ENCODE data around the gene AP1G2.

Gene AP1G2

DNA sequence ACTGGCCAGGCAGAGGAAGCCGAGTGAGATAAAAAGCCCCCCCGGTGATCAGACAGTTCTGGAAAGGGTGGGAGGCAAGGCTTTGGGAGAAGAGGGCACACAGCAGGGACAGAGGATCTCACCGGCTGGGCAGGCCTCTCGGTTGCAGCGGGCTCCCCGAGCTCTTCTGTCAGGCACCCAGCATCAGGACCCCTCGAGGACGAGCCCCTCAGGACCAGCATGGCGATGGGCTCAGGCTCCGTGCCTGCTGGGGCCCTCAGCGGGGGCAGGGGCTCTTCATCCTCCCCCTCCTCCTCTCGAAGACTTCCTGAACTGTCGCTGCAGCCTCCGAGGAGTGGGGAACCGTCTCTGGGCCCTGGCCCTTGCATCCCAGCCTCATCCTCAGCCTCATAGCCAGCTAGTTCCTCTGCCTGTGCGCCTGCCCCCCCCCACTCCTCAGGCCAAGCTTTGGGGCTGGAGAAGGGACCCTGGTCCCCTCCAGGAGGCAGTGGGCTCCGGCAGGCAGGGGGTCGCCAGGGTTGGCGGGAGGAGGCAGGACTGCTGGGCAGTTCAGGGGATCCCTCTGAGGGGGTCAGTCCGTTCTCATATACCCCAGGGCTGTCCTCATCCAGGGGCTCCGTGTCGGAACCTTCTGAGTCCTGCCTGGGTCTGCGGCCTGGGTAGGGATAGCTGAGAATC lies 3.4 kb upstream of the AP1G2 start:
- DNase-seq = no peak

DNA sequence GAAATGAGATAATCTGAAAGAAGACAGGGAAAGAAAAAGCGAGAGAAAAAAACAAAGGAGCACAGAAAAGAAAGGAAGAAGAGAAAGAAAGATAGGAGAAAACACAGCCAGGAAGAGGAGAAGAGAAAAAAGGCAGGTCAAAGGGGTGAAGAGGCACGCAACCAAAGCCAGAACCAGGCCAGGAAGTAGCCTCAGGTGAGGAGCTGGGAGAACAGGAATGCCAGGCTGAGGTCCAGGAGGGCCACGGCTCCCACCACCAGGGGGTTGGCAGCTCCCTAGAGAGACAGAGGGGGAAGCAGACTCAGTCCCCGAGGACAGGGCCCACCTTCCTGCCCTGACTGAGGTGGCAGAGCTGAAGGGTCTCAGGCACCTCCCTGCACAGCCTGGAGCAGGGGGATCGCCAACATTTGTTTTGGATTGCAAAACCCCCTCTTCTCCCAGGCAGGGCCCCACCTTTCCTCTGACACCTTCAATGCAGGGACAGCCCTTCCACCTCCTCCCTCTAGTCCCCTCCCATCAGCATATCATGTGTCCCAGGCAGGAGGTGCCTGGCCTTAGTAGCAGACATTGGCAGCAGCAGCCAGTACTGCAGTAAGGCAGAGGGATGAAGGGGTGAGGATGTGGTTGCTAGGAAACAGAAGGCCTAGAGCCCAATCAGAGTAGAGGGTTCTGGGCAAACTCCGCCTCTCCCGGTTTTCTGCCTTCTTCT lies 2.0 kb upstream of the AP1G2 start:
- peak in 3 of 14 donors; percentile 39 to 91 (median 53) for DNase-seq

DNA sequence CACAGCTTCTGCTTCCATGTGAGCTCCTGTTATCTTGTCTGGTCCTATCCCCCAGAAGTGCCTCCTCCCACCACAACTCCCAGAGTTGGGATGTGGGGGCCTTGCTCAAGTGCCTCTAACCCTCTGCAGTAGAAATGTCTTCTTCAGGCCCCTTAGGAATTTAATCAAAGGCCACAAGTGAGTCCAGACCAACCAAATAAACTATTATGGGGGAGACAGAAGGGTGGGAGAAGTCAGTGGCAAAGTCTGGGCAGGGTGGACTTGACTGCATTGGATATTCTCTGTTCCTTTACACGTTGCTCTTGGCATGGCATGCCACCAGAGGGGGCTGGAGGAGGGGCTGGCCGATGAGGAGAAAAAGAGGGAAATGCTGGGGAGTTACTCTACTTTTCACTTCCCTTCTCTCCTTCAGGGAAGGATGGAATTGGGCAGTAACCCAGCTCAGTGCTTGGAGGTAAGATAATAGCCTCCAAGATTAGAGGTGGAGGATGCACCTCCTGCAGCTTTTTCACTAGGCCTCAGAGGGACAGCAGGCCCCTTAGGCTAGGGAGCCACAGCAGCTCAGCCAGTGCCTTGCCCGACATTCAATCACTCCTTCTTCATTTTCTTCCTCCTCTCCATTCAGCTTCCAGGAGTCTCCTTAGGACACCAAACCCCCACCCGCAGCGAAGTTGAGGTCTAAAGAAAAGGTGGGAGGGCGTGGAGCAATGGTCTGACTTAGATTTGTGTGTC lies 1.2 kb upstream of the AP1G2 start:
- no peak for DNase-seq

GRCh38 chr14:23568021-23568599 lies 519 bp upstream of the AP1G2 start:
- DNase-seq = no peak

DNA sequence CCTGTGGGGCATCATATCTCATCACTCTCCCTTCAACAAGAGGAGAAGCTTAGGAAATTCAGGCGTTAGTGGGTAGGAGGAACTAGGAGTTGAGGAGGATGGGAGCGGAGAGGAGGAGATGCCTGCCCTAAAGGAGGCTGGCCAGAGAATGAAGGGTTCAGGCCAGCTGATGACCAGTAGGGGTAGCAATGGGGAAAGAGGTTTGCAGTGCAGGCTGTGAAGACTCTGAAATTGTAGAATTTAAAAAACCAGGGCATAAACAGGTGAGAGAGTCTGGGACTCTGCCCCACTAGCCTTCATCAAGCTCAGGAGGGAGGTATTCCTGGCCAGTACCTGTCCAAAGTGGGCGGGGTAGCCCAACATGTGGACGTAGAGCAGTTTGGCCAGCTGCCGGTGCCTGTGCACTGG lies 809 bp downstream of the AP1G2 start:
- no peak for DNase-seq

DNA sequence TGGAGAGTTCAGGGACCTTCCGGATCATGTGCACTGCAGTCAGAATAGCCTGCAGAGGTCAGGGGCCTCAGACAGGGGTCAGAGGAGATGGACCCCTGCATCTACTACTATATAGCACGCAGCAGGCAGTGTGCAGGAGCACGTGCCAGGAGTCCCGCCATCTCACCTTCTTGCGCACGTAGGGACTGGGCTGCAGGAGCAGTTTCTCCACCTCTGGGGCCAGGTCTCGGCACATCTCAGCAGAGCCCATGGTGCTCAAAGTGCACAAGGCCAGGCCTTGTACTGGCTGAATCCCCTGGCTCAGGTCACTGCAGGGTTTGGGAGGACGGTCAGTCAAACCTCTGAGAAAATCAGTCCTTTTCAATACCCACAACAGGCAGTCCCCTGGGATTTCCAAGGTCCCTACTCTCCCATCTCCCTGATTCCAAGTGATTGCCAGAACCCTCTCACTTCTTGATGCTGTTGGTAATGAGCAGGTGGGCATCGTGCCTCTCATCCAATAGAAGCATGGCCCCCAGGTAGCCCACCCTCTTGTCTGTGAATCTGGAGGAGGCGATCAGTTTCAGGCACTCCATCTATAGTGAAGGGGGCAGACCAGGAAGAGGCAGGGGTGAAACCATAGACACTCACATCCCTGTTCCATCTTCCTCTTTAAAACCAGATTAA lies 1.3 kb downstream of the AP1G2 start:
- DNase-seq = no peak

DNA sequence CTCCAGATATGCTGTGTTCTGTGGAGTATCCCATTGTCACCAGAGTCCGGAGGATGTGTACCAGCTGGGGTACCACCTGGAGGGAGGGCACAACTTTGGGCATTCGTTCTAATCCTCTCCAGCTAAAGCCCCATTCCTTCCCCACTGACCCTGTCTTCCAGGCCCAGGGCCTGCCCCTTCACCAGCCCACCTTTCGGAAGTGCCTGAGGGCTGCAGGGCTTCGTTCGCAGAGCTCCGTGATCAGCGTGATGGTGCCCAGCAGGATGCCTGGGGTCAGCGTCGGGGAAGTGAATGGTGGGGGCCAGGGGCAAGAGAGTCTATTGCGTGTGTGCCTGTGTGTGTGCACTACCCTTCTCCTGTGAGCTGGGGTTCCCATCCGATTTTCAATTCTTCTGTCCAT lies 2.0 kb downstream of the AP1G2 start:
- DNase-seq = no peak

DNA sequence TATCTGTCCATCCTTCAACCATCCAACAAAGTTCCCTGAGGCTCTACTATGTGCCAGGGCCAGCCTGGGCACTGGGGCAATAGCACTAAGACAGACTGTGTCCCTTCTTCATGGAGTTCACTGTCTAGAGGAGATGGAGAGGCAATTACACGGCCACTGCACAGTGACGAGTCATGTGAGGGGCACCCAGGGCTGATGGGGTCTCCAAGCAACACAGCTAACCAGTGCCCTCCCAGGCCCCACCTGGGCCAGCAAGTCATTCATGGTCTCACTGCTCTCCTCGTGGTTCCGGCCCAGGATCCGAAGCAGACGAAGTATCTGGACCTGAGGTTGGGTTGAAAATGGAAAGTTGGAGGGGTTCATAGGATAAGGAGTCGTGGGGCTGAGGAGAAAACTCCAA lies 2.7 kb downstream of the AP1G2 start:
- no peak for DNase-seq

DNA sequence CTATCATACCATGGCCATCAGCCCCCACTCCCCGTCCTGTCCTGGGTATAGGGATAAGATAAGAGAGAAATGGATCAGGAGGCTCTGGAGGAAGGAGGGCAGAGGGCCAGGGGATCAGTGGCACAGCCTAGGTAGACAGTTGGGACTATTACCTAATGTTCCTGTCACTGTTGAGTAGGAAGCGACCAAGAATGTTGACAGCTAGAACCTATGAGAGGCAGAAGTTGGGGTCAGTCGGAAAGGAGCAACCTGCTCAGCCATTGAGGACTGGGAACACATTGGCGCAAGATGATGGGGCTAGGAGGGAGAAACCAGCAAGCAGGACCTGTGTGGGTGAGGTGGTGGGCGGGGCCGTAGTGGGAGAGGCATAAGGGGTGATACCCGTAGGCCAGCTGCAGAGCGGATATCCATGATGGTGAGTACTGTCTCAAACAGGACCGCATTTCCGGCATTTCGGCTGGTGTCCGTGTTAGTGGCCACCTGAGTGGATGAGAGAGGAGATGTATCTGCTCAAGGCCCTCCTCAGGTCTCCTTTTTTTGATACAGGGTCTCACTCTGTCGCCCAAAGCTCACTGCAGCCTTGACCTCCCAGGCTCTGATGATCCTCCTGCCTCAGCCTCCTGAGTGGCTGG lies 3.3 kb downstream of the AP1G2 start:
- no peak for DNase-seq

- no peak for DNase-seq
Measured at GRCh38 chr14:23563473-23564180, 4.0 kb downstream of the AP1G2 start.

- DNase-seq = peak in 4 of 14 donors; percentile 14 to 51 (median 32)
Measured at GRCh38 chr14:23562822-23563472, 4.6 kb downstream of the AP1G2 start.

- DNase-seq = peak in 1 of 14 donors; percentile 37
Measured at GRCh38 chr14:23561873-23562821, 5.4 kb downstream of the AP1G2 start.

DNA sequence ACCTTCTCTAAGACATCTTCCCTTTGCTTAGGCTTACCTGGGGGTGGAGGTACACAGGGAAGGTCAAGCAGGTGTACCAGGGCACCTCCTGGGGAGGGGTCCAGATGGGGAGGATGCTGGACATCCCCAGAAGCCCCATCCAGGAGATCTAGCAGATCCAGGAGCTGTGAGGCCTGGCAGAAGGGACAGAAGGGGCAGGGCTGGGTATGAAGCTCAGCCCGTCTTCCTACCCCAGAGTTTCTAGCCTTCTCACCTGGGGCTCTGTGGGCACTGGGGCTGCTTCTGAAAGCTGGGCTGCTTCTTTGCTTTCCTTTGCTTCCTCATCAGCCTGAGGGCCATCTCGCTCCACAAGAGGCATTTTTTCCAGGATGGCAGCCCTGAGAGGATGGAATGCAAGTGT lies 6.3 kb downstream of the AP1G2 start:
- no peak for DNase-seq

GRCh38 chr14:23559926-23560520 lies 7.6 kb downstream of the AP1G2 start:
- no peak for DNase-seq

DNA sequence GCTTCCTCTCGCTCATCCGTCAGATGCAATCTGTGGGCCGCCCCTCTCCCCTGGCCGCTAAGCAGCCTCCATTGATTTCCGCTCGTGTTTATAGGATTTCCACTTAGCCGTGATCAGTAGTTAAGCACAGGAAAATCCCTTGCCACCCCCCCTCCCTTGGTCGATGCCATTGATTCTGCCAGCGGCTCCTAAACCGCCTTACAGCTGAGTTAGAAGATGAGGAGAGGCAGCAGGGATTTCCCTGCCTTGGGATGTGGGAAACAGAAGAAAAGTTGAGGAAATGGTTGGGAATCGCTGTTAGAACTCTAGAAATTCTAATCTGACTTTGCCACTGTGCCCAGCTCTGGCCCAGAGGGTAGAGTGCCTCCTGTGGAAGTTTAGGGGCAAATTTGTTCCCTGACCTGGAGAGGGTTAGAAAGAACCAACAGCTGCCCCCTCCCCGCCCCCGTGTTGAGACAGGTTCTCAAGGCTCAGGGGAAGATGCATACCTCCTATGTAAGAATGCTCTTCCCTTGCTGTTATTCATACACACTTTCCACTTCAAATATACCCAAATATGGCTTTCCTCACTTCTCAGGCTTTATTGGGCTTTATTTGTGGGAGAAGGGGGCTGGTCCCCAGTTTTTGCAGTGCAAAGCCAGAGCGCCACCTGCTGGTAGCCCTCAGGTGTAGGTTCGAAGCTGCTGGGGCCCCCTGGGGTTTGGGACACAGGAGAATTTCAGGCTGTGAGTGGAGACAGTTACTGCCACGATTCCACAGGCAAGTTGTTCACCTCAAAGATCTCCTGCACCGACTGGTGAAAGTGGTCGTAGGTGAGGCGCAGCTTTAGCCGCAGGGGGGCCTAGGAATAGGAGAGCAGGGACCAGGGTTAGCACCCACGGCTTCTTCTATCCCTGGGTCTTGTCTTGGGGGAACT lies 8.3 kb downstream of the AP1G2 start:
- DNase-seq = peak in 5 of 14 donors; percentile 21 to 46 (median 38)

DNA sequence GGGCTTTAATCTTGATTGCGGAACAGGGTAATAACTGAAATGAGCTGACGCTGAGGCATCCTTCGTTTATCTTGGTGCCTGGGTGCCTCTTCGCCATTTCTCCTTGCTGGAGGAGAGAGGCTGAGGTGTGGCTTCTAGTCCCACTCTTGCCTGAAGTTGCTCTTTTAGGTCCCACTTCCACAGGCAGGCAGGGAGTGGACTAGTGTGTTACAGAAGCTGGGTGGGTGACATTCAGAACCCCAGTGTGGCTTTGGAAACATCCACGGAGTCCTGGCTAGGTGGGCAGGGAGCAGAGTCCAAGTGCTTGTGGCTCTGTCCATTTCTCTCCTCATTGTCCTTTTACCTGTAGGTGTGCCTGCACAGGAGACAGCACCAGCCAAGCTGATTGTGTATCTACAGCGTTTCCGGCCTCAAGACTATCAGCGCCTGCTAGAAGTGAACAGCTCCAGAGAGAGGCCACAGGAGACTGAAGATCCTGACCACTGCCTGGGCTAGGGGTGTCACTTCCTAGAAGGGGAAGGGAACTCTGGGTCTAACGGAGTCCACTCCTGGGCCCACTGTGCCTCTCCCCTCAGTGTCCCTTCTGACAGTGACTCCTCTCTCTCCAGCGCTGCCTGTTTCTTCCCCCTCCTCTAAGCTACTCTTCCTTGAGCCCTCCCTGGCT lies 9.1 kb downstream of the AP1G2 start:
- no peak for DNase-seq

DNA sequence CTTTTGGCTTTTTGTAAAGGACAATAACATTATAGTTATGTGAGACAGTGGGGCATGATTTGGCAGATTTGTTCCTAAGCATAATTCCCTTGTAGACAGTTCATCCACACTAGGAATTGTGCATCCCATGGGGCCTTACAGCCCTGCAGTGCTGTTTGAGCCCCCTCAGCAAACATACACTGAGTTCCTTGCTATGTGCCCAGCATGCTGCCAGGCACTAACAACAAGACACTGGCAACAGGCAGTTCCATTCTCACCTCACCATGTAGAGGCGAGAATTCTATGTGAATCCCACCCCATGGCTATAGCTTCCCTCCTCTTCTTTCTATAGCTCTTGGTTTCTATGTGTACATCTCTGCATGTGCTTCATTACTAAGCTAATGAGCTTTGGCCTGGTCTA lies 9.6 kb downstream of the AP1G2 start:
- no peak for DNase-seq

DNA sequence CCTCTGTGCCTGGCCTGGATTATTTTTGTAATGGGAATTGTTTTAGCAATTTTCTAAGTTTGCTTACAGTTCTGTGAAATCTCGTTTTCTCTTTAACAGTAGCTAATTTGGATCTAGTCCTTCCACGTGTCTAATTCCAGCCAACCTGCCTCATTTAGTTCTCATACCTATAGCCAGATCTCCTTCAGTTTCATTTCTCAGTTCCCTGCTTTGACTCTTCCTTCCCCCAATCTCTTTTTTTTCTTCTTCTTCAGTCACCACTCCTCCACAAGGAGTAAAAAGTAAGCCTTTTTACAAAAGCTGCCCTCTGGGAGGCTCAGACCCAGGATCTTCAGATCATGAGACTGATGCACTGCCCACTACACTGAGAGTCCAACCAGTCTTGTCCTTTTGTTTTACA lies 10.1 kb downstream of the AP1G2 start:
- DNase-seq = no peak
